Measurements from ENCODE around the gene KCNK17.
A peak's percentile ranks its signal among the peaks of the same experiment; 100 is the strongest.

Gene KCNK17

GRCh38 chr6:39348740-39349139 is 34.5 kb upstream of the KCNK17 start:
- Histone ChIP-seq H3K4me3 (ENCODE audit: low read depth, low read length) (no peak overlapping the region), H3K9ac (no peak overlapping the region), H3K27me3 (ENCODE audit: control insufficient read depth, insufficient read depth, low read length) (no peaks in the 10 kb centered on the region), H2AFZ (no peak overlapping the region), H3K79me2 (no peaks in the 10 kb centered on the region), H3K36me3 (ENCODE audit: control insufficient read depth, insufficient read depth, low read length) (no peaks in the 10 kb centered on the region), H3K27ac (no peak overlapping the region), H3K4me1 (no peaks in the 10 kb centered on the region), H3K4me2 (ENCODE audit: low read length) (no peak overlapping the region), H3K9me3 (ENCODE audit: control insufficient read depth, low read length) (no peaks in the 10 kb centered on the region)
- no peak for TF ChIP-seq CTCF (IDR thresholded peaks at IDR 0.05)

GRCh38 chr6:39347906-39348585 is 33.8 kb upstream of the KCNK17 start:
- Histone ChIP-seq H3K9ac (no peak overlapping the region), H3K4me3 (ENCODE audit: low read depth, low read length) (no peak overlapping the region), H3K79me2 (no peaks in the 10 kb centered on the region), H3K27me3 (ENCODE audit: control insufficient read depth, insufficient read depth, low read length) (no peaks in the 10 kb centered on the region), H3K9me3 (ENCODE audit: control insufficient read depth, low read length) (no peaks in the 10 kb centered on the region), H3K36me3 (ENCODE audit: control insufficient read depth, insufficient read depth, low read length) (no peaks in the 10 kb centered on the region), H3K27ac (no peak overlapping the region), H2AFZ (no peak overlapping the region), H3K4me1 (no peaks in the 10 kb centered on the region), H3K4me2 (ENCODE audit: low read length) (no peak overlapping the region)
- TF ChIP-seq CTCF (IDR thresholded peaks at IDR 0.05) = peak; percentile 90

- H3K9ac ChIP-seq = no peak overlapping the region
- H3K4me2 ChIP-seq (ENCODE audit: low read length) = no peak overlapping the region
- no peak overlapping the region for H3K27ac ChIP-seq
- TF ChIP-seq CTCF (IDR thresholded peaks at IDR 0.05) = no peak
- H3K4me1 ChIP-seq = no peaks in the 10 kb centered on the region
- no peak overlapping the region for H2AFZ ChIP-seq
- H3K9me3 ChIP-seq (ENCODE audit: control insufficient read depth, low read length) = no peaks in the 10 kb centered on the region
- no peaks in the 10 kb centered on the region for H3K27me3 ChIP-seq (ENCODE audit: control insufficient read depth, insufficient read depth, low read length)
- H3K4me3 ChIP-seq (ENCODE audit: low read depth, low read length) = no peak overlapping the region
- no peaks in the 10 kb centered on the region for H3K79me2 ChIP-seq
- no peaks in the 10 kb centered on the region for H3K36me3 ChIP-seq (ENCODE audit: control insufficient read depth, insufficient read depth, low read length)
These were observed 33.0 kb upstream of the KCNK17 start for GRCh38 chr6:39347206-39347605.

GRCh38 chr6:39344821-39345280 is 30.6 kb upstream of the KCNK17 start:
- no peak overlapping the region for H3K27ac ChIP-seq
- H3K9ac ChIP-seq = no peak overlapping the region
- no peaks in the 10 kb centered on the region for H3K4me1 ChIP-seq

More at GRCh38 chr6:39344821-39345280, 30.6 kb upstream of the KCNK17 start:
- Histone ChIP-seq H3K9me3 (ENCODE audit: control insufficient read depth, low read length) (no peaks in the 10 kb centered on the region), H3K36me3 (ENCODE audit: control insufficient read depth, insufficient read depth, low read length) (no peaks in the 10 kb centered on the region), H2AFZ (no peak overlapping the region), H3K4me2 (ENCODE audit: low read length) (no peak overlapping the region), H3K27me3 (ENCODE audit: control insufficient read depth, insufficient read depth, low read length) (no peaks in the 10 kb centered on the region), H3K79me2 (no peaks in the 10 kb centered on the region), H3K4me3 (ENCODE audit: low read depth, low read length) (no peak overlapping the region)
- no peak for TF ChIP-seq CTCF (IDR thresholded peaks at IDR 0.05)
